ENCODE measurements around the gene PARD3B. TPM values are rescaled to one million over a fixed set of nuclear protein-coding genes. Genes with fewer than 3 reads are reported as not detected.

The PARD3B gene
- total and polyA plus RNA-seq, 10 of the 15 experiments (the other 5 are each of a cell fraction or from before 2014, with no cell fraction given): 0.01 to 0.54 (median 0.07) TPM; not detected in 7

GRCh38 chr2:205535001-205535400 is 989.7 kb downstream of the PARD3B start:
- no peaks in the 10 kb centered on the region for H3K79me2 ChIP-seq (ENCODE audit: control insufficient read depth, insufficient read depth, low read length)
- H3K27me3 ChIP-seq (replicated peaks in 1 of 2; ENCODE audit: control insufficient read depth in 2 of 2, insufficient read depth in 2 of 2, low read length in 1 of 2): no peaks in the 10 kb centered on the region; a peak in 1 of 4 replicates
- H3K4me1 ChIP-seq (ENCODE audit: control insufficient read depth, insufficient read depth, low read length): no peaks in the 10 kb centered on the region
- no peak overlapping the region for H3K4me2 ChIP-seq (ENCODE audit: control insufficient read depth, insufficient read depth)
- in situ Hi-C loops (cut with MboI): no loop called here
- POLR2A ChIA-PET: no interaction called here
- H4K20me1 ChIP-seq (ENCODE audit: control insufficient read depth, insufficient read depth): no peaks in the 10 kb centered on the region
- DNase-seq (ENCODE audit: low read depth, low spot score): no peak
- H3K36me3 ChIP-seq (ENCODE audit: control insufficient read depth in 2 of 2, insufficient read depth in 2 of 2, low read length in 1 of 2): no peaks in the 10 kb centered on the region
- no peak overlapping the region for H3K4me3 ChIP-seq
- H3K9ac ChIP-seq (ENCODE audit: control insufficient read depth, insufficient read depth, low read length): no peak overlapping the region
- H3K27ac ChIP-seq (ENCODE audit: control insufficient read depth, insufficient read depth): no peak overlapping the region
- CTCF ChIA-PET: no interaction called here
- TF ChIP-seq E2F8 (IDR thresholded peaks at IDR 0.05; ENCODE audit: low read depth, partially characterized antibody): no peak
- TF ChIP-seq RB1 (IDR thresholded peaks at IDR 0.05; ENCODE audit: borderline replicate concordance): no peak
- no peak for TF ChIP-seq CHD1 (IDR thresholded peaks at IDR 0.05; ENCODE audit: low read depth, low read length)
- no peak for TF ChIP-seq ZNF217 (IDR thresholded peaks at IDR 0.05)
- no peaks in the 10 kb centered on the region for H3K9me3 ChIP-seq (replicated peaks; ENCODE audit: control insufficient read depth, insufficient read depth, low read length)
- no TSS peak for BruUV-seq (replicated peaks)
- RAD21 ChIA-PET (ENCODE audit: unreplicated experiment): no interaction called here
- no peak for FAIRE-seq
- ATAC-seq: no peak
- WGBS (ENCODE audit: insufficient coverage, insufficient replicate concordance, low lambda C conversion rate, missing lambda C conversion rate): 0% methylated on average over 3 of the region's 3 CpGs
- SMC1A ChIA-PET (ENCODE audit: uncharacterized antibody, unreplicated experiment): no interaction called here
- no peak overlapping the region for H2AFZ ChIP-seq (ENCODE audit: control insufficient read depth, low read depth, low read length)
- intact Hi-C loops (cut with micrococcal nuclease; ENCODE audit: unreplicated experiment): no loop called here

- ChIA-PET SMC1A (ENCODE audit: uncharacterized antibody, unreplicated experiment) (no interaction called here), POLR2A (no interaction called here), CTCF (no interaction called here), RAD21 (ENCODE audit: unreplicated experiment) (no interaction called here)
- no peaks in the 10 kb centered on the region for H4K20me1 ChIP-seq (ENCODE audit: control insufficient read depth, insufficient read depth)
- no peaks in the 10 kb centered on the region for H3K79me2 ChIP-seq (ENCODE audit: control insufficient read depth, insufficient read depth, low read length)
- H3K4me3 ChIP-seq: no peak overlapping the region
- no peak overlapping the region for H2AFZ ChIP-seq (ENCODE audit: control insufficient read depth, low read depth, low read length)
- H3K36me3 ChIP-seq (ENCODE audit: control insufficient read depth in 2 of 2, insufficient read depth in 2 of 2, low read length in 1 of 2): no peaks in the 10 kb centered on the region
- WGBS (ENCODE audit: insufficient coverage, insufficient replicate concordance, low lambda C conversion rate, missing lambda C conversion rate): 8% methylated on average over 5 of the region's 5 CpGs
- DNase-seq (ENCODE audit: low read depth, low spot score): no peak
- intact Hi-C loops (cut with micrococcal nuclease; ENCODE audit: unreplicated experiment) (no loop called here), in situ Hi-C loops (cut with MboI) (no loop called here)
- no peak for FAIRE-seq
- H3K4me1 ChIP-seq (ENCODE audit: control insufficient read depth, insufficient read depth, low read length): no peaks in the 10 kb centered on the region
- H3K27ac ChIP-seq (ENCODE audit: control insufficient read depth, insufficient read depth): no peak overlapping the region
- no TSS peak for BruUV-seq (replicated peaks)
- no peak; the same call in 2 of the 3 replicates for ATAC-seq
- no peaks in the 10 kb centered on the region for H3K9me3 ChIP-seq (replicated peaks; ENCODE audit: control insufficient read depth, insufficient read depth, low read length)
- H3K9ac ChIP-seq (ENCODE audit: control insufficient read depth, insufficient read depth, low read length): no peak overlapping the region
- H3K4me2 ChIP-seq (ENCODE audit: control insufficient read depth, insufficient read depth): no peak overlapping the region
- H3K27me3 ChIP-seq (replicated peaks in 1 of 2; ENCODE audit: control insufficient read depth in 2 of 2, insufficient read depth in 2 of 2, low read length in 1 of 2): no peaks in the 10 kb centered on the region; a peak in 1 of 4 replicates
- TF ChIP-seq POLR2AphosphoS2 (IDR thresholded peaks at IDR 0.05; ENCODE audit: low read depth, low read length) (no peak), E2F4 (IDR thresholded peaks at IDR 0.05; ENCODE audit: low read depth, low read length) (no peak), SMAD1 (IDR thresholded peaks at IDR 0.05; ENCODE audit: low read depth, partially characterized antibody) (no peak), TCF12 (IDR thresholded peaks at IDR 0.05; ENCODE audit: low read depth, low read length) (no peak), IRF4 (IDR thresholded peaks at IDR 0.05; ENCODE audit: low read depth, low read length) (no peak), HDGF (IDR thresholded peaks at IDR 0.05) (no peak), SMAD5 (IDR thresholded peaks at IDR 0.05; ENCODE audit: low read depth) (no peak), MTA2 (IDR thresholded peaks at IDR 0.05; ENCODE audit: low read depth) (no peak), ZBTB33 (IDR thresholded peaks at IDR 0.05) (no peak), ZNF622 (IDR thresholded peaks at IDR 0.05) (no peak), IKZF1 (conservative IDR thresholded peaks at IDR 0.05) (no peak)
These were observed 994.3 kb downstream of the PARD3B start for GRCh38 chr2:205539603-205540002.
